ENCODE data around the gene ST6GAL1. TPM values are rescaled to one million over a fixed set of nuclear protein-coding genes. Genes with fewer than 3 reads are reported as not detected.

ST6GAL1 gene
- total RNA-seq, 1 experiment from 2014 or later = 25.6 TPM

GRCh38 chr3:186976837-186977750, 46.8 kb downstream of the ST6GAL1 start:
- intact Hi-C loops (cut with micrococcal nuclease; ENCODE audit: unreplicated experiment) = no loop called here
- no peak overlapping the region for H3K4me3 ChIP-seq
- POLR2A ChIA-PET (ENCODE audit: unreplicated experiment) = no interaction called here
- no peak overlapping the region for H2AFZ ChIP-seq
- no peaks in the 10 kb centered on the region for H3K79me2 ChIP-seq (ENCODE audit: low read depth)
- H3K27me3 ChIP-seq (ENCODE audit: insufficient read depth, low read depth) = no peaks in the 10 kb centered on the region
- no peaks in the 10 kb centered on the region for H3K36me3 ChIP-seq (ENCODE audit: low read depth)
- no peak overlapping the region for H3K4me2 ChIP-seq
- H3K9me3 ChIP-seq (ENCODE audit: insufficient read depth, low read depth) = no peaks in the 10 kb centered on the region
- BruUV-seq (replicated peaks) = no TSS peak
- TF ChIP-seq CTCF (conservative IDR thresholded peaks at IDR 0.05) (no peak), EZH2 (IDR thresholded peaks at IDR 0.05; ENCODE audit: low read depth) (no peak)
- H4K20me1 ChIP-seq (ENCODE audit: insufficient read depth) = no peaks in the 10 kb centered on the region
- CTCF ChIA-PET = no interaction called here
- no peaks in the 10 kb centered on the region for H3K9me2 ChIP-seq (ENCODE audit: insufficient read depth)
- peaks cover 15% of the 10 kb centered on the region for H3F3A ChIP-seq (ENCODE audit: insufficient read depth, low read depth)
- no peak for DNase-seq
- peaks cover 23% of the 10 kb centered on the region for H3K4me1 ChIP-seq (replicated peaks; ENCODE audit: insufficient read depth)
- no peak overlapping the region for H3K27ac ChIP-seq

- H3F3A ChIP-seq (ENCODE audit: insufficient read depth, low read depth) = peaks cover 15% of the 10 kb centered on the region
- ChIA-PET POLR2A (ENCODE audit: unreplicated experiment) (no interaction called here), CTCF (no interaction called here)
- BruUV-seq (replicated peaks) = no TSS peak
- intact Hi-C loops (cut with micrococcal nuclease; ENCODE audit: unreplicated experiment) = no loop called here
- H3K9me2 ChIP-seq (ENCODE audit: insufficient read depth) = no peaks in the 10 kb centered on the region
- no peaks in the 10 kb centered on the region for H4K20me1 ChIP-seq (ENCODE audit: insufficient read depth)
- H3K27me3 ChIP-seq (ENCODE audit: insufficient read depth, low read depth) = no peaks in the 10 kb centered on the region
- no peak overlapping the region for H2AFZ ChIP-seq
- H3K79me2 ChIP-seq (ENCODE audit: low read depth) = no peaks in the 10 kb centered on the region
- H3K27ac ChIP-seq = 0 out of 2 replicates have a peak overlapping the region, but pooled peaks have one; percentile 6
- H3K4me2 ChIP-seq = peak overlapping the region; percentile 18; the same call in 1 of the 2 replicates
- DNase-seq = no peak
- H3K36me3 ChIP-seq (ENCODE audit: low read depth) = no peaks in the 10 kb centered on the region
- H3K4me1 ChIP-seq (replicated peaks; ENCODE audit: insufficient read depth) = peaks cover 23% of the 10 kb centered on the region
- H3K4me3 ChIP-seq = no peak overlapping the region
- TF ChIP-seq CTCF (conservative IDR thresholded peaks at IDR 0.05) = no peak
- TF ChIP-seq EZH2 (IDR thresholded peaks at IDR 0.05; ENCODE audit: low read depth) = no peak
- H3K9me3 ChIP-seq (ENCODE audit: insufficient read depth, low read depth) = no peaks in the 10 kb centered on the region
Observed at GRCh38 chr3:186978712-186979111, 48.4 kb downstream of the ST6GAL1 start.

GRCh38 chr3:186979852-186980251, 49.5 kb downstream of the ST6GAL1 start:
- no peaks in the 10 kb centered on the region for H3K9me2 ChIP-seq (ENCODE audit: insufficient read depth)
- peak overlapping the region; percentile 16 for H3K27ac ChIP-seq
- intact Hi-C loops (cut with micrococcal nuclease; ENCODE audit: unreplicated experiment) = no loop called here
- no TSS peak for BruUV-seq (replicated peaks)
- ChIA-PET POLR2A (ENCODE audit: unreplicated experiment) (interaction anchor here (0.6 kb wide), 1 partner anchor 54 kb away, joined by 5 read pairs; no protein-coding TSS in a partner anchor), CTCF (interaction anchor here (0.6 kb wide), 1 partner anchor 159 kb away, joined by 3 read pairs; the partner anchor contains the start of gene RPL39L)
- H3K27me3 ChIP-seq (ENCODE audit: insufficient read depth, low read depth) = no peaks in the 10 kb centered on the region
- no peaks in the 10 kb centered on the region for H4K20me1 ChIP-seq (ENCODE audit: insufficient read depth)
- no peak overlapping the region for H3K4me3 ChIP-seq
- no peaks in the 10 kb centered on the region for H3K9me3 ChIP-seq (ENCODE audit: insufficient read depth, low read depth)
- no peaks in the 10 kb centered on the region for H3K79me2 ChIP-seq (ENCODE audit: low read depth)
- peaks cover 15% of the 10 kb centered on the region for H3F3A ChIP-seq (ENCODE audit: insufficient read depth, low read depth)
- no peaks in the 10 kb centered on the region for H3K36me3 ChIP-seq (ENCODE audit: low read depth)
- TF ChIP-seq EZH2 (IDR thresholded peaks at IDR 0.05; ENCODE audit: low read depth) (no peak), CTCF (conservative IDR thresholded peaks at IDR 0.05) (no peak)
- peaks cover 23% of the 10 kb centered on the region for H3K4me1 ChIP-seq (replicated peaks; ENCODE audit: insufficient read depth)
- peak in 1 of 2 experiments; percentile 91 for DNase-seq
- peak overlapping the region; percentile 3 for H3K4me2 ChIP-seq
- H2AFZ ChIP-seq = no peak overlapping the region

Measured in PC-9 (cell line).